Natural killer cell (primary cell): ENCODE results near the gene LCAT. TPM values are rescaled to one million over a fixed set of nuclear protein-coding genes. Genes with fewer than 3 reads are reported as not detected.

Source experiments
- ATAC-seq, 3 donors: fragments of 150-1000 bp in 2 of 3; fragments of 200-7000 bp in 1 of 3; cut with Tn5 transposase; 1 replicate in 1 of 3; 2 replicates in 2 of 3; pipeline ENCODE4 v1.10.0; 2021; ENCODE audit warnings: mild to moderate bottlenecking in 2 of 3, moderate library complexity in 2 of 3
- DNase-seq, 2 donors: peaks; one replicate each; pipeline versions ENCODE4 v3.0.0 to v3.0.0-alpha.2; 2013 to 2021; ENCODE audit warnings: mixed read lengths in 1 of 2
- H3K27ac ChIP-seq: one replicate; pipeline ENCODE4 v1.5.1; 2013; ENCODE audit warnings: mild to moderate bottlenecking, low read length
- H3K27me3 ChIP-seq: one replicate; pipeline ENCODE4 v1.6.1; 2013; ENCODE audit warnings: low read length; ENCODE audit not compliant: control insufficient read depth, insufficient read depth
- H3K36me3 ChIP-seq: one replicate; pipeline ENCODE4 v1.6.1; 2013; ENCODE audit warnings: low read length; ENCODE audit not compliant: control insufficient read depth, insufficient read depth
- H3K4me1 ChIP-seq: one replicate; pipeline ENCODE4 v1.6.1; 2013; ENCODE audit warnings: low read length; ENCODE audit not compliant: control insufficient read depth, insufficient read depth
- H3K4me3 ChIP-seq: one replicate; pipeline ENCODE4 v1.5.1; 2013; ENCODE audit warnings: low read length
- H3K9me3 ChIP-seq: one replicate; pipeline ENCODE4 v1.6.1; 2013; ENCODE audit warnings: low read length; ENCODE audit not compliant: control insufficient read depth, insufficient read depth
- H3K27ac Mint-ChIP-seq, 2 donors: one replicate each; pipeline ENCODE4 v1.8.0; 2022; ENCODE audit warnings: mild to moderate bottlenecking in 2 of 2, mixed read lengths in 2 of 2, moderate library complexity in 1 of 2
- H3K27me3 Mint-ChIP-seq, 2 donors: one replicate each; pipeline ENCODE4 v1.8.0; 2022; ENCODE audit warnings: low read depth in 2 of 2, mixed read lengths in 2 of 2
- H3K36me3 Mint-ChIP-seq: one replicate; pipeline ENCODE4 v1.8.0; 2022; ENCODE audit warnings: mixed read lengths
- H3K4me1 Mint-ChIP-seq, 2 donors: one replicate each; pipeline ENCODE4 v1.8.0; 2022; ENCODE audit warnings: mixed read lengths in 2 of 2
- H3K4me3 Mint-ChIP-seq: one replicate; pipeline ENCODE4 v1.8.0; 2022; ENCODE audit warnings: mild to moderate bottlenecking, moderate library complexity, mixed read lengths
- H3K9me3 Mint-ChIP-seq, 2 donors: one replicate each; pipeline ENCODE4 v1.8.0; 2022; ENCODE audit warnings: mixed read lengths in 2 of 2
- CTCF ChIP-seq: fragments of 200-600 bp; IDR thresholded peaks from one replicate; pipeline ENCODE4 v1.8.0; 2022; ENCODE audit warnings: antibody characterized with exemption
- WGBS: methylation state at CpG from one replicate; pipeline ENCODE4 v1.1.7; 2013; ENCODE audit warnings: missing lambda C conversion rate; ENCODE audit not compliant: insufficient coverage; 5-methylcytosine and 5-hydroxymethylcytosine counted together
- intact Hi-C: fragments of 100-400 bp; cut with micrococcal nuclease; formaldehyde crosslinking; loops from one replicate; pipeline ENCODE4 v1.14.2; 2022
- total RNA-seq, 4 donors: library from RNA; stranded (reverse); fragments of 120-200 nt in 1 of 4; gene quantifications; one replicate each; pipeline versions ENCODE4 v1.2.3 to v1.2.4, GENCODE V29; 2013 to 2022

LCAT gene
- total RNA-seq, 3 donors from 2014 or later (not counting 1 experiment from before 2014, with no cell fraction given), result 7.1 to 12.4 (median 11.5) TPM

GRCh38 chr16:67919622-67920221 lies 24.2 kb downstream of the LCAT start:
- ATAC-seq (no peak), DNase-seq (no peak)
- peaks cover 22 to 25% of the 10 kb centered on the region in 2 donors for H3K4me1 Mint-ChIP-seq
- no peaks in the 10 kb centered on the region for H3K4me1 ChIP-seq
- H3K9me3 ChIP-seq, result no peaks in the 10 kb centered on the region
- TF ChIP-seq CTCF, result no peak
- WGBS, result 96% methylated on average over 6 of the region's 6 CpGs
- peak overlapping the region in 1 of 2 donors; percentile 35 for H3K27ac Mint-ChIP-seq
- no peak overlapping the region for H3K4me3 Mint-ChIP-seq
- H3K4me3 ChIP-seq, result no peak overlapping the region
- peaks cover 22% of the 10 kb centered on the region for H3K36me3 ChIP-seq
- H3K36me3 Mint-ChIP-seq, result no peaks in the 10 kb centered on the region
- intact Hi-C loops, result no loop called here
- no peaks in the 10 kb centered on the region for H3K27me3 ChIP-seq
- H3K27me3 Mint-ChIP-seq, result no peaks in the 10 kb centered on the region
- no peak overlapping the region for H3K27ac ChIP-seq
- no peaks in the 10 kb centered on the region for H3K9me3 Mint-ChIP-seq

GRCh38 chr16:67917852-67918236 lies 26.1 kb downstream of the LCAT start:
- Histone ChIP-seq H3K36me3 (peaks cover 14% of the 10 kb centered on the region), H3K27ac (no peak overlapping the region), H3K4me3 (no peak overlapping the region), H3K4me1 (no peaks in the 10 kb centered on the region), H3K9me3 (no peaks in the 10 kb centered on the region), H3K27me3 (no peaks in the 10 kb centered on the region)
- Mint-ChIP-seq H3K9me3 (no peaks in the 10 kb centered on the region), H3K36me3 (no peaks in the 10 kb centered on the region), H3K4me3 (no peak overlapping the region), H3K27ac (peak overlapping the region in 1 of 2 donors; percentile 60), H3K4me1 (peaks cover 22 to 30% of the 10 kb centered on the region in 2 donors), H3K27me3 (no peaks in the 10 kb centered on the region)
- DNase-seq (no peak), ATAC-seq (peak in 1 of 3 donors; percentile 57)
- TF ChIP-seq CTCF, result no peak
- intact Hi-C loops, result no loop called here
- 93% methylated on average over 4 of the region's 4 CpGs for WGBS

- Mint-ChIP-seq H3K36me3 (no peaks in the 10 kb centered on the region), H3K27ac (peak overlapping the region in 1 of 2 donors; percentile 60), H3K4me3 (no peak overlapping the region), H3K9me3 (no peaks in the 10 kb centered on the region), H3K27me3 (no peaks in the 10 kb centered on the region), H3K4me1 (peaks cover 22 to 30% of the 10 kb centered on the region in 2 donors)
- H3K27ac ChIP-seq, result no peak overlapping the region
- DNase-seq (no peak), ATAC-seq (no peak)
- no peak overlapping the region for H3K4me3 ChIP-seq
- H3K27me3 ChIP-seq, result no peaks in the 10 kb centered on the region
- WGBS, result 92% methylated on average over 6 of the region's 6 CpGs
- no peaks in the 10 kb centered on the region for H3K4me1 ChIP-seq
- no peak for TF ChIP-seq CTCF
- H3K9me3 ChIP-seq, result no peaks in the 10 kb centered on the region
- H3K36me3 ChIP-seq, result peaks cover 12% of the 10 kb centered on the region
- intact Hi-C loops, result no loop called here
Measured at GRCh38 chr16:67917140-67917851, 26.6 kb downstream of the LCAT start.
